HepG2 (cell line): ENCODE measurements around the gene METTL22. TPM values are rescaled to one million over a fixed set of nuclear protein-coding genes. Genes with fewer than 3 reads are reported as not detected.
A peak's percentile ranks its signal among the peaks of the same experiment; 100 is the strongest.

ENCODE experiments used
- AFF4 ChIP-seq: sonication (generic); formaldehyde crosslinking; IDR thresholded peaks from 2 replicates; pipeline ENCODE4 v1.4.0; 2020; ENCODE audit warnings: missing genetic modification reagents
- ARHGAP35 ChIP-seq: sonication (generic); formaldehyde crosslinking; IDR thresholded peaks from 2 replicates; pipeline ENCODE4 v1.9.0; 2022; ENCODE audit warnings: mild to moderate bottlenecking, inconsistent platforms, moderate library complexity, missing genetic modification reagents, borderline replicate concordance
- ARNTL ChIP-seq: sonication (generic); formaldehyde crosslinking; IDR thresholded peaks from 2 replicates; pipeline ENCODE4 v1.4.0; 2020; ENCODE audit warnings: mild to moderate bottlenecking, missing genetic modification reagents
- EED ChIP-seq: sonication (generic); formaldehyde crosslinking; IDR thresholded peaks from 2 replicates; pipeline ENCODE4 v1.5.0; 2020; ENCODE audit warnings: mild to moderate bottlenecking, missing genetic modification reagents
- EHMT2 ChIP-seq: fragments of 200-600 bp; sonication (generic); IDR thresholded peaks from 2 replicates; pipeline ENCODE4 v1.7.0; 2017; ENCODE audit warnings: antibody characterized with exemption, low read depth, low read length, borderline replicate concordance
- FOXM1 ChIP-seq: sonication (generic); formaldehyde crosslinking; IDR thresholded peaks from 2 replicates; pipeline ENCODE4 v1.5.0; 2020; ENCODE audit warnings: missing genetic modification reagents
- HMG20B ChIP-seq: conservative IDR thresholded peaks from 2 replicates; pipeline ENCODE4 v1.6.1; 2016; ENCODE audit warnings: missing genetic modification reagents, missing compliant biosample characterization
- MBNL3 ChIP-seq: fragments of 250-450 bp; sonication (Bioruptor Pico); conservative IDR thresholded peaks from 2 replicates; pipeline ENCODE4 v1.8.0; 2022; ENCODE audit warnings: mild to moderate bottlenecking, inconsistent platforms
- MIXL1 ChIP-seq: IDR thresholded peaks from 2 replicates; pipeline ENCODE4 v1.6.1; 2016
- PTBP1 ChIP-seq: fragments of 200-400 bp; formaldehyde crosslinking; IDR thresholded peaks from 2 replicates; pipeline ENCODE4 v1.6.1; 2018; ENCODE audit warnings: low read length, low read depth; ENCODE audit not compliant: poor library complexity, severe bottlenecking
- RBM22 ChIP-seq: fragments of 200-400 bp; formaldehyde crosslinking; optimal IDR thresholded peaks from 2 replicates; pipeline ENCODE3; 2017; ENCODE audit warnings: mild to moderate bottlenecking, low read length, moderate library complexity
- TARDBP ChIP-seq: sonication (generic); formaldehyde crosslinking; IDR thresholded peaks from 2 replicates; pipeline ENCODE4 v1.8.0; 2022; ENCODE audit warnings: mild to moderate bottlenecking, missing genetic modification reagents
- THAP11 ChIP-seq: IDR thresholded peaks from 2 replicates; pipeline ENCODE4 v1.6.1; 2016; ENCODE audit warnings: missing biosample characterization, missing genetic modification reagents
- ZBTB7B ChIP-seq: sonication (generic); formaldehyde crosslinking; IDR thresholded peaks from 2 replicates; pipeline ENCODE4 v1.4.0; 2020; ENCODE audit warnings: missing genetic modification reagents
- ZFP1 ChIP-seq: IDR thresholded peaks from 2 replicates; pipeline ENCODE4 v1.6.1; 2016
- ZMAT3 ChIP-seq: sonication (generic); formaldehyde crosslinking; conservative IDR thresholded peaks from 2 replicates; pipeline ENCODE4 v1.7.0; 2021; ENCODE audit warnings: missing genetic modification reagents
- ZNF563 ChIP-seq: sonication (generic); formaldehyde crosslinking; IDR thresholded peaks from 2 replicates; pipeline ENCODE4 v1.8.0; 2022; ENCODE audit warnings: mild to moderate bottlenecking, moderate library complexity, missing genetic modification reagents
- ZNF670 ChIP-seq: sonication (generic); formaldehyde crosslinking; IDR thresholded peaks from 2 replicates; pipeline ENCODE4 v1.8.0; 2022; ENCODE audit warnings: mild to moderate bottlenecking, missing genetic modification reagents, borderline replicate concordance
- ZNF747 ChIP-seq: sonication (generic); formaldehyde crosslinking; IDR thresholded peaks from 2 replicates; pipeline ENCODE4 v1.8.1; 2023; ENCODE audit warnings: missing genetic modification reagents, mild to moderate bottlenecking, borderline replicate concordance
- polyA plus RNA-seq, 8 experiments: library from polyadenylated mRNA; depleted of rRNA in 3 of 8; stranded (reverse) in 7 of 8; unstranded in 1 of 8; fragments of >200 nt; fragmentation: Illumina TruSeq in 4 of 8; extraction: Trizol in 4 of 8; gene quantifications; 2 replicates each; pipeline versions ENCODE4 v1.2.1 to v1.2.3, GENCODE V29; 2011 to 2016; ENCODE audit warnings: low read depth in 4 of 8, missing spikeins in 1 of 8, mixed read lengths in 1 of 8; ENCODE audit not compliant: insufficient read depth in 1 of 8
- total RNA-seq, 5 experiments: library from RNA; depleted of rRNA; stranded (reverse); fragments of >200 nt; fragmentation: Illumina TruSeq; extraction: Trizol; gene quantifications; 2 replicates each; pipeline ENCODE4 v1.2.3, GENCODE V29; 2016; ENCODE audit warnings: low read depth in 1 of 5
- TF ChIP-seq, protein P1 (sequence below): sonication (generic); formaldehyde crosslinking; IDR thresholded peaks from 2 replicates; pipeline ENCODE4 v1.8.1; 2023; ENCODE audit warnings: mild to moderate bottlenecking, missing genetic modification reagents, borderline replicate concordance
- TF ChIP-seq, protein P2 (sequence below), 2 experiments: sonication (generic) in 1 of 2; formaldehyde crosslinking in 1 of 2; IDR thresholded peaks; 2 replicates each; pipeline versions ENCODE4 v1.4.0 to v1.6.1; 2016 to 2020; ENCODE audit warnings: borderline replicate concordance in 1 of 2, low read depth in 1 of 2, mild to moderate bottlenecking in 1 of 2, missing genetic modification reagents in 1 of 2

The METTL22 gene
- total and polyA plus RNA-seq, 2 of the 13 experiments (the other 11 are each of a cell fraction or from before 2014, with no cell fraction given), result 36.2 to 94.8 TPM

DNA sequence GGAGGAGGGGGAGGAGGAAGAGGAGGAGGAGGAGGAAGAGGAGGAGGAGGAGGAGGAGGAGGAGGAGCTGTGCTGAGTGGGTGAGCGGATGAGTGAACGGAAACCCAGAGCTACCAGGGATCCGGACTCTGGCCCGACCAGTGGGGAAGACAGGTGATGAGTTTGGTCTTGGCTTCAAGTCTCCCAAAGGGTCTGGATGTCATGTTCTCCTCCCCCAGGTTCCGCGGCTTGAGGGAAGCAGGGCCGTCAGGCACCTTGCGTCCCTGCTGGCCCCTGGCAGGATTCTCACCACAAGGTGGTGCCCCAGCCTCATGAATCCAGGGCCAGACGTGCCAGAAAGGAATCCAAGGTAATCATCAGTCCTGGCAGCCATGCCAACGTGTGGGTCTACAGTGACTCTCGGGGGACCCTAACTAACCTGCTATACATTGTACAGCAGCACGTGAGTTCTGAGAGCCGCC is 39.4 kb downstream of the METTL22 start (continued):
- TF ChIP-seq ARNTL (no peak), ZNF670 (CRISPR knock-in tag) (no peak), MIXL1 (CRISPR knock-in tag) (peak; percentile 59; the same call in 1 of the 2 replicates), ZNF563 (no peak), FOXM1 (no peak), MBNL3 (CRISPR knock-in tag) (no peak), RBM22 (no peak), EED (no peak; the same call in 1 of the 2 replicates), TARDBP (no peak), AFF4 (no peak), THAP11 (CRISPR knock-in tag) (0 out of 2 replicates have a peak, but pooled peaks have one; percentile 50), PTBP1 (no peak), HMG20B (CRISPR knock-in tag) (no peak), ZBTB7B (CRISPR knock-in tag) (no peak), EHMT2 (no peak), ZFP1 (CRISPR knock-in tag) (no peak), ZNF747 (CRISPR knock-in tag) (no peak), ZMAT3 (CRISPR knock-in tag) (no peak), ARHGAP35 (CRISPR knock-in tag) (no peak)
- TF ChIP-seq, protein P1, sequence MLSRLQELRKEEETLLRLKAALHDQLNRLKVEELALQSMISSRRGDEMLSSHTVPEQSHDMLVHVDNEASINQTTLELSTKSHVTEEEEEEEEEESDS (CRISPR knock-in tag), result no peak
- TF ChIP-seq, protein P2, sequence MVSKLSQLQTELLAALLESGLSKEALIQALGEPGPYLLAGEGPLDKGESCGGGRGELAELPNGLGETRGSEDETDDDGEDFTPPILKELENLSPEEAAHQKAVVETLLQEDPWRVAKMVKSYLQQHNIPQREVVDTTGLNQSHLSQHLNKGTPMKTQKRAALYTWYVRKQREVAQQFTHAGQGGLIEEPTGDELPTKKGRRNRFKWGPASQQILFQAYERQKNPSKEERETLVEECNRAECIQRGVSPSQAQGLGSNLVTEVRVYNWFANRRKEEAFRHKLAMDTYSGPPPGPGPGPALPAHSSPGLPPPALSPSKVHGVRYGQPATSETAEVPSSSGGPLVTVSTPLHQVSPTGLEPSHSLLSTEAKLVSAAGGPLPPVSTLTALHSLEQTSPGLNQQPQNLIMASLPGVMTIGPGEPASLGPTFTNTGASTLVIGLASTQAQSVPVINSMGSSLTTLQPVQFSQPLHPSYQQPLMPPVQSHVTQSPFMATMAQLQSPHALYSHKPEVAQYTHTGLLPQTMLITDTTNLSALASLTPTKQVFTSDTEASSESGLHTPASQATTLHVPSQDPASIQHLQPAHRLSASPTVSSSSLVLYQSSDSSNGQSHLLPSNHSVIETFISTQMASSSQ (IDR thresholded peaks at IDR 0.05; ENCODE audit: low read depth), result no peak
- TF ChIP-seq, protein P2 (CRISPR knock-in tag; IDR thresholded peaks at IDR 0.05; ENCODE audit: borderline replicate concordance), result no peak
